ENCODE data around the gene SMARCD2. TPM values are rescaled to one million over a fixed set of nuclear protein-coding genes. Genes with fewer than 3 reads are reported as not detected.

The SMARCD2 gene
- polyA plus RNA-seq, 5 donors, result 111 to 147 (median 133) TPM

- no peak for DNase-seq
These were observed 12.7 kb upstream of the SMARCD2 start for GRCh38 chr17:63855185-63855584.

- DNase-seq, result no peak
These were observed 12.2 kb upstream of the SMARCD2 start for GRCh38 chr17:63854709-63855108.

- no peak for DNase-seq
These were observed 10.8 kb upstream of the SMARCD2 start for GRCh38 chr17:63853260-63853659.

GRCh38 chr17:63850401-63850800 lies 7.9 kb upstream of the SMARCD2 start:
- DNase-seq, result no peak

- peak; percentile 84 to 86 for DNase-seq
These were observed 6.6 kb upstream of the SMARCD2 start for GRCh38 chr17:63848834-63849689.

GRCh38 chr17:63847525-63848249 lies 5.2 kb upstream of the SMARCD2 start:
- no peak for DNase-seq

GRCh38 chr17:63845509-63845908 lies 3.0 kb upstream of the SMARCD2 start:
- no peak for DNase-seq

- peak in 1 of 2 donors; percentile 45 for DNase-seq
These were observed 1.6 kb upstream of the SMARCD2 start for GRCh38 chr17:63843910-63844677.

GRCh38 chr17:63843387-63843888 lies 953 bp upstream of the SMARCD2 start:
- peak; percentile 86 to 90 for DNase-seq

GRCh38 chr17:63842173-63842539 lies 329 bp downstream of the SMARCD2 start:
- peak in 1 of 2 donors; percentile 52 for DNase-seq

- peak; percentile 70 to 77 for DNase-seq
These were observed 924 bp downstream of the SMARCD2 start for GRCh38 chr17:63841350-63842172.

- no peak for DNase-seq
These were observed 1.7 kb downstream of the SMARCD2 start for GRCh38 chr17:63840591-63841349.

GRCh38 chr17:63838631-63839171 lies 3.8 kb downstream of the SMARCD2 start:
- peak; percentile 81 to 87 for DNase-seq

GRCh38 chr17:63837962-63838600 lies 4.4 kb downstream of the SMARCD2 start:
- DNase-seq, result no peak

- DNase-seq, result no peak
These were observed 5.0 kb downstream of the SMARCD2 start for GRCh38 chr17:63837480-63837879.

- DNase-seq, result no peak
These were observed 5.7 kb downstream of the SMARCD2 start for GRCh38 chr17:63836811-63837210.

GRCh38 chr17:63835167-63835720 lies 7.2 kb downstream of the SMARCD2 start:
- no peak for DNase-seq

GRCh38 chr17:63834431-63835166 lies 7.9 kb downstream of the SMARCD2 start:
- no peak for DNase-seq
